SU-DHL-6 (cell line): Measurements from ENCODE around the gene WDR74.

ENCODE experiments used
- H2AFZ ChIP-seq: fragments of 200-600 bp; sonication (generic); 2 replicates; pipeline ENCODE4 v1.6.1; 2014; ENCODE audit warnings: low read depth, mild to moderate bottlenecking, moderate library complexity, mixed read lengths, antibody characterized with exemption, low read length; ENCODE audit not compliant: severe bottlenecking
- H3F3A ChIP-seq: fragments of 200-600 bp; shearing (Covaris generic); 2 replicates; pipeline ENCODE4 v1.6.0; 2016; ENCODE audit warnings: antibody characterized with exemption, mild to moderate bottlenecking; ENCODE audit not compliant: insufficient read depth
- H3K27ac ChIP-seq: fragments of 200-600 bp; sonication (generic); 2 replicates; pipeline ENCODE4 v1.5.1; 2016; ENCODE audit warnings: low read depth, mild to moderate bottlenecking, low read length, moderate library complexity, mixed read lengths
- H3K27me3 ChIP-seq: fragments of 200-600 bp; sonication (generic), shearing (Covaris generic); 2 replicates; pipeline ENCODE4 v1.6.0; 2014; ENCODE audit warnings: mild to moderate bottlenecking, low read length
- H3K36me3 ChIP-seq: fragments of 200-600 bp; sonication (generic); 2 replicates; pipeline ENCODE4 v1.6.1; 2014; ENCODE audit warnings: mild to moderate bottlenecking, low read length, mixed read lengths
- H3K4me2 ChIP-seq: fragments of 300-600, 200-600 bp; shearing (Covaris generic), sonication (generic); 2 replicates; pipeline ENCODE4 v1.6.0; 2014; ENCODE audit warnings: low read length, low read depth, mild to moderate bottlenecking; ENCODE audit not compliant: poor library complexity, severe bottlenecking
- H3K4me3 ChIP-seq: fragments of 200-600 bp; sonication (generic); 2 replicates; pipeline ENCODE4 v1.5.1; 2014; ENCODE audit warnings: antibody characterized with exemption, low read length, mild to moderate bottlenecking, mixed read lengths; ENCODE audit not compliant: insufficient read depth, poor library complexity, severe bottlenecking
- H3K79me2 ChIP-seq: fragments of 200-600 bp; sonication (generic); 2 replicates; pipeline ENCODE4 v1.6.1; 2014; ENCODE audit warnings: mild to moderate bottlenecking, low read length, moderate library complexity; ENCODE audit not compliant: insufficient read depth
- H3K9ac ChIP-seq: fragments of 200-600 bp; sonication (generic); 2 replicates; pipeline ENCODE4 v1.7.0; 2014; ENCODE audit warnings: mild to moderate bottlenecking, low read length
- H3K9me2 ChIP-seq: fragments of 200-600 bp; sonication (generic); replicated peaks from 2 replicates; pipeline ENCODE4 v1.6.1; 2014; ENCODE audit warnings: low read length; ENCODE audit not compliant: insufficient read depth
- H3K9me3 ChIP-seq: fragments of 200-600 bp; sonication (generic); 2 replicates; pipeline ENCODE4 v1.6.1; 2014; ENCODE audit warnings: low read length, mixed read lengths; ENCODE audit not compliant: insufficient read depth
- H4K20me1 ChIP-seq: fragments of 200-600 bp; sonication (generic); 2 replicates; pipeline ENCODE4 v1.6.1; 2014; ENCODE audit warnings: low read depth, mild to moderate bottlenecking, antibody characterized with exemption, low read length, moderate library complexity, mixed read lengths
- CTCF ChIP-seq: fragments of 200-600 bp; sonication (generic); IDR thresholded peaks from one replicate; pipeline ENCODE4 v1.5.1; 2017; ENCODE audit warnings: antibody characterized with exemption, mild to moderate bottlenecking, low read length, moderate library complexity; ENCODE audit not compliant: insufficient read depth, poor library complexity, severe bottlenecking
- EZH2phosphoT487 ChIP-seq: fragments of 200-600 bp; sonication (generic), shearing (Covaris generic); conservative IDR thresholded peaks from 2 replicates; pipeline ENCODE4 v1.6.1; 2018; ENCODE audit warnings: mild to moderate bottlenecking, antibody characterized with exemption, low read length, moderate library complexity, mixed read lengths

Gene WDR74

DNA sequence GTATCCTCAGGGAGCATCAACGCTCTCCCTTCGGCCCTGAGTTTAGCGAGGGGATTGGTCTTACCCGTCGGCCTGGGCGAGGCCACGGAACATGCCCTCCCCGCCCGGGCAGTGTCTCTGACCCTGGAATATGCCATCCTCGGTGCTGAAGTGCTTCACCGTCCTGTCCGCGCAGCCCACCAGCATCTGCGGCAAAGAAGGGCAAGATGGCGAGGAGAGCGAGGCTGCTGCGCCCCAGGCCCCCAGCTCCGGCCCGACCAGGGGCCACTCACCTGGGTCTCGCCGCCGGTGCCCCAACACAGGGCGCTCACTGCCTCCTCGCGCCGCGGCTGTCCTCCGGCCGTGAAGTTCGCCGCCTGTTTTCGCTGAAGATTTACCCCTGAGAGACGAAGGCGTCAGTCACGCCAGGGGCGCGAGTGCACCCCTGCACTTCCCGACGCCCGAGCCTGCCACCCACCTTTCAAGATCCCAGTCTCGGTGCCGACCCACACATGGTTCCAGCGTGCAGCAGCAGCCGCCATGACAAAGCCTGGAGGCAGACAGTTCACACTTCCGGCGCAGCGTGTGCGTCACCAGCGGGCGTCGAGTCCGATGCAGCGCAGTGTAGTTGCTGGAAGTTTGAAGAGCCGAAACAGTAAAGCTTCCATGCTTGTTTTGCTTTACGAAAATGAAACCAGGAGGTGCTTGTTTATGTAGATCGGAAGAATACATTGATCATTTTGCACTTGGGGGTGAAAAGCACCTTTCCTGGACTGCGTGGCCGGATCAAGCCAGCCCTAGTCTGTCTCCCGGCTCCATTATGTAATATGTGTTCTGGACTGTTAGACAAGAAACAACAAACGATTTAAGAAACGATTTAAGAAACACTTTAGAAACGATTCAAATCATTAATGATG, at the start of gene WDR74:
TSS of gene WDR74 (minus strand) at position 541 of the 896 bp plus-strand sequence. CDS start at position 521, 20 bp downstream.
- no peaks in the 10 kb centered on the region for H4K20me1 ChIP-seq
- peak within 1 kb of the TSS; percentile 81 for H3K9ac ChIP-seq
- no peaks in the 10 kb centered on the region for H3K9me3 ChIP-seq
- H3K79me2 ChIP-seq: peaks cover 31% of the 10 kb centered on the region
- TF ChIP-seq CTCF (no peak), EZH2phosphoT487 (no peak)
- no peaks in the 10 kb centered on the region for H3K27me3 ChIP-seq
- peak within 1 kb of the TSS; percentile 77 for H3K4me3 ChIP-seq
- H3K27ac ChIP-seq: peak within 1 kb of the TSS; percentile 93
- no peaks in the 10 kb centered on the region for H3K9me2 ChIP-seq
- peak within 1 kb of the TSS; percentile 73 for H2AFZ ChIP-seq
- peak within 1 kb of the TSS; percentile 96 for H3K4me2 ChIP-seq
- H3K36me3 ChIP-seq: 0 out of 2 replicates have a peak, but pooled peaks cover 3% of the 10 kb centered on the region
- peaks cover 37% of the 10 kb centered on the region for H3F3A ChIP-seq

DNA sequence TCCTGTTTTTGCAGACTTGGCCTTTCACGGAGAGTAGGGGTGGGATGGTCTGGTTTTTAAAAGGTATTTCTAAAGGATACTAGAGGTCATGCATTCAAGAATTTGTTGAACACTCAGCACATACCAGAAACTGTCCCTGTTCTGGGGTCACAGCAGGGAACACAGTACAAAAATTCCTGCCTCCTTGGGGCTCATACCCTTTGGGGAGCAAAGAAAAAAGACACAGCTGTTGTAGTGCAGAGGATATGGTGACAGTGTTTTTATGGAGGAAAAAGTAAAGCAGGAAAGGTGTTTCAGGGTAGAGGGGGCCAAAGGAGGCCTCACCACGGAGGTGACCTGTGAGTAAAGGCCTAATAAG, 49.7 kb upstream of the WDR74 start:
- TF ChIP-seq EZH2phosphoT487 (no peak), CTCF (no peak)
- Histone ChIP-seq H3K27ac (no peak overlapping the region), H3K4me3 (no peak overlapping the region), H3K4me2 (no peak overlapping the region), H3K9ac (no peak overlapping the region), H3K79me2 (peaks cover 4% of the 10 kb centered on the region; the same call in 1 of the 2 replicates), H3K9me3 (no peaks in the 10 kb centered on the region), H3F3A (peaks cover 26% of the 10 kb centered on the region), H3K27me3 (no peaks in the 10 kb centered on the region), H3K36me3 (peaks cover 32% of the 10 kb centered on the region), H3K9me2 (no peaks in the 10 kb centered on the region), H4K20me1 (peaks cover 5% of the 10 kb centered on the region; the same call in 1 of the 2 replicates), H2AFZ (no peak overlapping the region)

- no peak for TF ChIP-seq CTCF
- no peak for TF ChIP-seq EZH2phosphoT487
- Histone ChIP-seq H2AFZ (no peak overlapping the region), H3K36me3 (peaks cover 39% of the 10 kb centered on the region), H4K20me1 (peaks cover 5% of the 10 kb centered on the region; the same call in 1 of the 2 replicates), H3K79me2 (peaks cover 6% of the 10 kb centered on the region), H3K27ac (no peak overlapping the region), H3K27me3 (no peaks in the 10 kb centered on the region), H3K9me3 (no peaks in the 10 kb centered on the region), H3K4me3 (no peak overlapping the region), H3K9ac (no peak overlapping the region), H3K4me2 (no peak overlapping the region), H3K9me2 (no peaks in the 10 kb centered on the region), H3F3A (peaks cover 26% of the 10 kb centered on the region)
Observed at GRCh38 chr11:62888406-62888805, 49.0 kb upstream of the WDR74 start.
